SK-N-DZ (cell line): ENCODE data around the gene NTF3. TPM values are rescaled to one million over a fixed set of nuclear protein-coding genes. Genes with fewer than 3 reads are reported as not detected.

Experiments used
- DNase-seq: peaks from one replicate; pipeline ENCODE4 v3.0.0-alpha.2; 2015; ENCODE audit warnings: low spot score
- polyA plus RNA-seq, 2 experiments: library from polyadenylated mRNA; depleted of rRNA; stranded (reverse); fragments of >200 nt; gene quantifications; 2 replicates each; pipeline ENCODE4 v1.2.3, GENCODE V29; 2014

Gene NTF3
- polyA plus RNA-seq (2014; cell fraction: cytosol; rRNA removed): not detected in 2 replicates
- polyA plus RNA-seq (2014; cell fraction: nucleus; rRNA removed): not detected in 2 replicates

DNA sequence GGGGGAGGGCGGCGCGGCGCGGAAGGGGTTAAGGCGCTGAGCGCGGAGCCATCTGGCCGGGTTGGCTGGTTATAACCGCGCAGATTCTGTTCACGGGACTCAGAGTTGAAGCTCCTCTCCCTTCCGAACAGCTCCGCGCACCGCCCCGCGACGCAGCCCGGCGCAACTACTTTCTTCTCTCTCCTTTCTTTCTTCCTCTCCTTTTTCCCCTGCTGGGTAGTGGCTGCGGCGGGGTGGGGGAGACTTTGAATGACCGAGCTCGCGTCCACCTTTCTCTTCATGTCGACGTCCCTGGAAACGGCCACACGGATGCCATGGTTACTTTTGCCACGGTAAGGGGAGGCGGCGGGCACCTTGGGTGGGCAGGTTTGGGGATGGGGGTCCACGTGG, at the start of gene NTF3:
Gene NTF3, plus strand, starts transcription at position 98 of the 390 bp plus-strand sequence. Its CDS starts 217 bp downstream, at position 315.
- no peak for DNase-seq

GRCh38 chr12:5384015-5384414, 47.9 kb upstream of the NTF3 start:
- no peak for DNase-seq

- DNase-seq: no peak
These were observed 43.0 kb upstream of the NTF3 start for GRCh38 chr12:5388581-5389535.

- DNase-seq: no peak
These were observed 41.6 kb upstream of the NTF3 start for GRCh38 chr12:5390174-5390799.

DNA sequence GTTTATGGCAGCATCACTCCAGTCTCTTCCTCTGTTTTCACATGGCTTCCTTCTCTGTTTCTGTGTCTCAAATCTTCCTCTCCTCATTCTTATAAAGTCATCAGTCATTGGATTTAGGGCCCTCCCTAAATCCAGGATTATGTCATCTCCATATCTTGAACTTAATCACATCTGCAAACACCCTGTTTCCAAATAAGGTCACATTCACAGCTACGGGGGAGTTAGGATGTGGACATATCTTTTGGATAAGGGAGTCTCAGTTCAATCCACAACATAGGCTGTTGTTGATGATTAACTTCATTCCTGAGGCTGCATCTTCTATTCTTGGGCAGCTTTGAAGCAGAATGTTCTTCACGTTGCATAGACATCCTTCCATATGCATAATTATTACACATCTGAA, 40.3 kb upstream of the NTF3 start:
- no peak for DNase-seq

DNA sequence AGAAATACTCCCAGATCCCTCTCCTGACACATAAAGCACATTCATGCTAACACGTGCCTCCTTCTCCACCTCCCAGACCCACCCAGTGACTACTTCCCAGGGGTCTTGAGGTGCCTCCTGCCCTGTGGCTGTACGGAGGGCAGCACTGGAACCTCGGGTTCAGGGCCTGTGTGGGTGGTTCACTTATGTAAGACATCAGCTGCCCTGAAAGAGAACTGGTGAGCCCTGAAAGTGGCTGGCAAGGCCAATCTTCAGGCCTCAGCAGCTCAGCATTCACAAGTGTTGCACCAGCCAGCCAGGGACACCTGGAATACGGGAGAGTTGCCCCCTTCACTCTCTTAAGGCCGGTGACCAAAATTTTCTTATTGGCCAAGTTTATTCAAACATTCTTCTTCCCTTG, 38.9 kb upstream of the NTF3 start:
- no peak for DNase-seq

GRCh38 chr12:5395443-5396271, 36.3 kb upstream of the NTF3 start:
- no peak for DNase-seq

GRCh38 chr12:5396541-5396940, 35.4 kb upstream of the NTF3 start:
- DNase-seq: no peak

GRCh38 chr12:5399266-5399665, 32.6 kb upstream of the NTF3 start:
- DNase-seq: no peak

DNA sequence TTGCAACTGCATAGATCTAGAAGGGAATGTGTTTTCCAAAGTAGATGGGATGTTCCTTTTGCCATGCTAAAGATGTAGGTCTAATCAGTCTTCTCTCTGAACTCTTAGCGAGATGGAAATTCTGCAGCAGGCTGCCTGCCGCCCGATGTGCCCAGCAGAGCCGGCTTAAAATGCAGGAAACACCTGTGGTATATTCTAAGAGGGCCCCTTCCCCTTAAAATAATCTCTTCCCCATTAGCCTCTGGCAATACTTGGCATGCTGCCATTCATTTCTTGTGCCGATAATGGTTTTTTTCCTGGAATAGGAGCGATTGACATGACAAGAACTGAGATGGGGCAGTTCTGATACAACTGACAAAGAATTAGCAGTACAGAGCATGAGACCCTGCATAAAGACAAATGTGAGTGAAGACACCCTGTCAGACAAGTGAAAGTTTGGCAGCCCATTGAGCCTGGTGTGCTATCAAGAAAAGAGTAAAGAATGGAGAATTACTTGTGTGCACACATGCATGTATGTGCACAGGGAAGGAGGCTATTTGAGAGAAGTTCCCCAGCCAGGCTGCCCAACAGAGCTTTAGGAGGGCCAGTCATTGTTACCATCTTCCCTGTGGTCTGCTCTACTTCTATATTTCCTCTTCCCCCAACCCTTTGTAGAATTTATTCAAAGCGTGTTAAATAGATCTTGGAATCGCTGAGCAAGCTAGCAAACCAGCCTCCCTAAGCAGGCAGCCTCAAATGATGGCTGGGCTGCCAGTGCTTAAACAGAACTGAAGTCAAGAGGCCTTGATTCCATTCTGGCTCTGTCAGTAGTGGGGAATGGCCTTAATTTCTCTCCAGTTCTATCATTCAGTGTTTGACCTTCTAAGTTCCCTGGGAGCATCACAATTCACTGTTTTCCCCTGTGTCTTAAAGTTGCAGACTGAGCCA, 29.6 kb upstream of the NTF3 start:
- no peak for DNase-seq

DNA sequence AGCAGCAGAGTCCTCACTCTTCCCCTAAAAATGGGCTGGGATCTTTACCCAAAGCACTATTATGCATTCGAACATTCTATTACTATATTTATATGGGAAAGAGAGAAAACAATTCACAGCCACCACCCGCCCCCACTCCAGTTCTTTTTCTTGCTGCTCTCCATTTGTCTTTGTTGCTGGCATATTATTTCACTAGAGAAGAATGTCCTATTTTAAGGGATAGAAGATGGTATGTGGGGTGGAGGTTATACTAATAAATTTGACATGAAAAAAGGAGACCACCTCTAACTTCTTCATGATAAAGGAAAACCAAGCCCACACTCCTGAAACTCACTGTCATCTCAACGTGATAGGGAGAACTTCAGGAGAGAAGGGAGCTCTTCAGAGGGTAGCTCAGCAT, 28.5 kb upstream of the NTF3 start:
- DNase-seq: no peak

- no peak for DNase-seq
These were observed 24.7 kb upstream of the NTF3 start for GRCh38 chr12:5407034-5407856.

GRCh38 chr12:5409619-5410018, 22.3 kb upstream of the NTF3 start:
- no peak for DNase-seq

- no peak for DNase-seq
These were observed 15.3 kb upstream of the NTF3 start for GRCh38 chr12:5416571-5416970.

- no peak for DNase-seq
These were observed 14.4 kb upstream of the NTF3 start for GRCh38 chr12:5417500-5417899.

GRCh38 chr12:5428332-5429221, 3.3 kb upstream of the NTF3 start:
- no peak for DNase-seq

DNA sequence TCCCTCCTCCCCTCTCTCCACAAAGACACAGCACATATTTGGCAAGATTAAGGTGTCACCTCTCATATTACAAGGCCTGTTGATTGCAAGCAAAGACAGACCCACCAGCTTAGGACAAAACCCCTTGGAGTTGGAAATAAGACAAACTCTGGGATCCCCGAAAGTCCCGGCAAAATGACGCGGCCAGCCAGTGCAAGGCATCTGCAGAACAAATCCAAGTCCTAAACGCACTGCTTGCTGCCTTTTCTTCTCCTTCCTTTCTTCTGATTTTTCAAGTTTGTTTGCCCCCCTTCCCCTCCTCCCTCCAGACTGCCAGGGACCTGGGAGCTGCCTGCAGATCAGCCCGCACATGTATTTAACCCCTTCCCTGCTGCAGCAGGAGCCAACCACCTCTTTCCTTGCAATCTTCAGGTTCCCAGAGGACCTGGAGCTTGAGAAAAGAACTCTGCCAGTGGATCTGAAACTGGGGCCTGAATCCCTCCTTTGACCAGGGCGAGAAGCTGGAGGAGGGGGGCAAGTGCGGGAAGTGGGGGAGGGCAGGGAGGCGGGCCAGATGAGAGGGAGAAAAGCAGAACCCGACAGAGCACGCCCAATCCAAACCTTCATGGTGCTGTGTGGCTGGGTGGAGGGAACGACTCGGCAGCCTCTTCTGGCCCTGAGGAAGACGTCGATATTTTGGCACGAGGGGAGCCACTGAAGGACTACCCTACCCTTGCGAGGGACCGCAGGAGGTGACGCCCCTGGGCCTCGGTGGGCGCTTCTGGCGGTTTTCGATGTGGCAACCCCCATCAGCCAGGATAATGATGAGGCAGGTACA, 2.0 kb upstream of the NTF3 start:
- DNase-seq: no peak
